A673 (cell line): ENCODE results near the gene OMD. TPM values are rescaled to one million over a fixed set of nuclear protein-coding genes. Genes with fewer than 3 reads are reported as not detected.

Source experiments
- BruUV-seq: library from RNA; stranded (reverse); fragments of 400-500 nt; replicated peaks from 2 replicates; lab custom pipeline; 2021; lab: Mats Ljungman, UMichigan
- CTCF ChIA-PET: fragments of 300-600 bp; sonication (Branson Sonifier 250); formaldehyde crosslinking; loops from one replicate; lab custom pipeline; 2022; ENCODE audit warnings: antibody characterized with exemption; lab: Charles Lee
- POLR2A ChIA-PET: fragments of 300-600 bp; sonication (Branson Sonifier 250); formaldehyde crosslinking; loops from one replicate; lab custom pipeline; 2022; ENCODE audit warnings: antibody characterized with exemption; ENCODE audit not compliant: low non-redundant PET; lab: Charles Lee
- DNase-seq: peaks from one replicate; pipeline ENCODE4 v3.0.0-alpha.2; 2015; ENCODE audit warnings: low spot score
- H3K27ac ChIP-seq: fragments of 200-600 bp; sonication (generic); 2 replicates; pipeline ENCODE4 v1.5.1; 2016; ENCODE audit warnings: mixed run types, low read depth, mild to moderate bottlenecking, mixed read lengths, antibody characterized with exemption, low read length; ENCODE audit not compliant: poor library complexity, severe bottlenecking
- H3K27me3 ChIP-seq: fragments of 200-600 bp; sonication (generic); replicated peaks from 2 replicates; pipeline ENCODE4 v1.6.1; 2017; ENCODE audit warnings: mixed run types, low read depth, mild to moderate bottlenecking, mixed read lengths, antibody characterized with exemption, low read length; ENCODE audit not compliant: insufficient read depth, poor library complexity
- H3K36me3 ChIP-seq: fragments of 200-600 bp; sonication (generic); 2 replicates; pipeline ENCODE4 v1.6.1; 2016; ENCODE audit warnings: mixed run types, mild to moderate bottlenecking, mixed read lengths, antibody characterized with exemption, low read length; ENCODE audit not compliant: insufficient read depth, poor library complexity, severe bottlenecking
- H3K4me1 ChIP-seq: fragments of 200-600 bp; sonication (generic); 2 replicates; pipeline ENCODE4 v1.6.1; 2017; ENCODE audit warnings: mixed run types, mild to moderate bottlenecking, mixed read lengths, antibody characterized with exemption, low read length; ENCODE audit not compliant: insufficient read depth, poor library complexity, severe bottlenecking
- H3K4me3 ChIP-seq: fragments of 200-600 bp; sonication (generic); 2 replicates; pipeline ENCODE4 v1.5.1; 2016; ENCODE audit warnings: low read depth, mixed run types, mild to moderate bottlenecking, mixed read lengths, low read length; ENCODE audit not compliant: poor library complexity, severe bottlenecking
- H3K9me3 ChIP-seq: fragments of 200-600 bp; sonication (generic); 2 replicates; pipeline ENCODE4 v1.6.1; 2016; ENCODE audit warnings: mixed run types, low read depth, mild to moderate bottlenecking, mixed read lengths, antibody characterized with exemption, low read length; ENCODE audit not compliant: poor library complexity, severe bottlenecking
- CTCF ChIP-seq: fragments of 300-800, 200-600 bp; sonication (generic); conservative IDR thresholded peaks from 2 replicates; pipeline ENCODE4 v1.5.1; 2017; ENCODE audit warnings: low read depth, mild to moderate bottlenecking, antibody characterized with exemption, low read length, moderate library complexity, mixed read lengths
- EZH2 ChIP-seq: fragments of 200-600 bp; sonication (generic); IDR thresholded peaks from 2 replicates; pipeline ENCODE4 v1.6.1; 2017; ENCODE audit warnings: borderline replicate concordance, low read depth, mild to moderate bottlenecking, mixed read lengths, antibody characterized with exemption, low read length; ENCODE audit not compliant: poor library complexity, severe bottlenecking
- intact Hi-C: fragments of 100-400 bp; cut with micrococcal nuclease; formaldehyde crosslinking; loops from one replicate; pipeline ENCODE4 v1.10.0; 2022; ENCODE audit not compliant: unreplicated experiment
- total RNA-seq: library from RNA; stranded (reverse); gene quantifications from 2 replicates; pipeline ENCODE4 v1.2.3, GENCODE V29; 2021

OMD gene
- total RNA-seq, 1 experiment from 2014 or later: not detected

- Histone ChIP-seq H3K9me3 (no peaks in the 10 kb centered on the region), H3K4me3 (no peak overlapping the region), H3K27me3 (no peaks in the 10 kb centered on the region), H3K4me1 (peaks cover 31% of the 10 kb centered on the region), H3K27ac (no peak overlapping the region), H3K36me3 (no peaks in the 10 kb centered on the region)
- BruUV-seq: no TSS peak
- intact Hi-C loops: no loop called here
- ChIA-PET POLR2A (interaction anchor here (0.5 kb wide), 1 partner anchor 418 kb away, joined by 3 read pairs; no protein-coding TSS in a partner anchor), CTCF (no interaction called here)
- no peak for DNase-seq
- TF ChIP-seq CTCF (no peak), EZH2 (no peak)
Observed at GRCh38 chr9:92406477-92406876, 17.8 kb downstream of the OMD start.

- no peak overlapping the region for H3K4me3 ChIP-seq
- H3K36me3 ChIP-seq: no peaks in the 10 kb centered on the region
- TF ChIP-seq CTCF (no peak), EZH2 (no peak)
- no peak for DNase-seq
- no peak overlapping the region for H3K27ac ChIP-seq
- no TSS peak for BruUV-seq
- intact Hi-C loops: no loop called here
- H3K4me1 ChIP-seq: peaks cover 31% of the 10 kb centered on the region
- no peaks in the 10 kb centered on the region for H3K27me3 ChIP-seq
- H3K9me3 ChIP-seq: no peaks in the 10 kb centered on the region
- ChIA-PET CTCF (no interaction called here), POLR2A (interaction anchor here (0.6 kb wide), 1 partner anchor 155 kb away, joined by 3 read pairs; no protein-coding TSS in a partner anchor)
Observed at GRCh38 chr9:92405818-92406217, 18.5 kb downstream of the OMD start.

GRCh38 chr9:92404042-92404836 lies 20.0 kb downstream of the OMD start, which contains the start of gene OGN:
TSS of gene OGN (minus strand) at chr9:92404578. CDS start at chr9:92403407, 1,171 bp downstream.
- BruUV-seq: TSS peak; percentile 48
- H3K4me3 ChIP-seq: no peak within 1 kb of the TSS
- POLR2A ChIA-PET: interaction anchor here (0.7 kb wide), 1 partner anchor 25 kb away, joined by 3 read pairs; no protein-coding TSS in a partner anchor
- peaks cover 31% of the 10 kb centered on the region for H3K4me1 ChIP-seq
- no peaks in the 10 kb centered on the region for H3K36me3 ChIP-seq
- H3K27me3 ChIP-seq: no peaks in the 10 kb centered on the region
- TF ChIP-seq EZH2 (no peak), CTCF (no peak)
- H3K9me3 ChIP-seq: no peaks in the 10 kb centered on the region
- peak within 1 kb of the TSS; percentile 9 for H3K27ac ChIP-seq
- CTCF ChIA-PET: no interaction called here
- intact Hi-C loops: no loop called here
- peak; percentile 39 for DNase-seq
